Transverse colon (tissue), 4 donors: ENCODE data around the gene APOC1.

Source experiments
- CTCF ChIP-seq, 5 experiments: fragments of 200-600 bp in 3 of 5; fragments of 450-650 bp in 2 of 5; sonication (generic) in 3 of 5; IDR thresholded peaks; 1 replicate in 2 of 5; 2 replicates in 3 of 5; pipeline ENCODE4 v1.5.1; 2016 to 2017; ENCODE audit warnings: antibody characterized with exemption in 5 of 5, inconsistent platforms in 3 of 5, mild to moderate bottlenecking in 2 of 5, moderate library complexity in 1 of 5
- EP300 ChIP-seq: sonication (generic); formaldehyde crosslinking; IDR thresholded peaks from one replicate; pipeline ENCODE4 v1.6.1; 2017; ENCODE audit warnings: antibody characterized with exemption, low read depth
- POLR2A ChIP-seq: fragments of 450-650 bp; IDR thresholded peaks from one replicate; pipeline ENCODE4 v1.6.1; 2016; ENCODE audit warnings: antibody characterized with exemption, mild to moderate bottlenecking, moderate library complexity
- POLR2AphosphoS5 ChIP-seq, 3 donors: sonication (generic); formaldehyde crosslinking; IDR thresholded peaks; one replicate each; pipeline ENCODE4 v1.6.1; 2016; ENCODE audit warnings: antibody characterized with exemption in 3 of 3

- no peak for TF ChIP-seq CTCF (IDR thresholded peaks at IDR 0.05)
- no peak for TF ChIP-seq POLR2AphosphoS5 (IDR thresholded peaks at IDR 0.05)
- TF ChIP-seq POLR2A, result no peak
- no peak for TF ChIP-seq EP300
Measured at GRCh38 chr19:44947041-44947581, 32.7 kb downstream of the APOC1 start.
